Liver (tissue), 9 donors: ENCODE data around the gene MRPS18C. TPM values are rescaled to one million over a fixed set of nuclear protein-coding genes. Genes with fewer than 3 reads are reported as not detected.

Experiments
- DNase-seq: peaks from one replicate; pipeline ENCODE4 v3.0.0-alpha.2; 2017; ENCODE audit warnings: low spot score
- H3K27ac ChIP-seq, 2 donors: one replicate each; pipeline ENCODE4 v1.7.0; 2013; ENCODE audit warnings: inconsistent platforms in 2 of 2, low read length in 2 of 2, control low read depth in 1 of 2, low read depth in 1 of 2, mild to moderate bottlenecking in 1 of 2
- H3K27me3 ChIP-seq, 4 donors: one replicate each; pipeline versions ENCODE4 v1.6.1 to v1.7.0; 2013; ENCODE audit warnings: low read length in 3 of 4, inconsistent platforms in 1 of 4, mild to moderate bottlenecking in 1 of 4, moderate library complexity in 1 of 4; ENCODE audit not compliant: control insufficient read depth in 4 of 4, insufficient read depth in 4 of 4
- H3K36me3 ChIP-seq, 4 donors: one replicate each; pipeline versions ENCODE4 v1.6.1 to v1.7.0; 2013; ENCODE audit warnings: low read length in 3 of 4, mild to moderate bottlenecking in 3 of 4, low read depth in 1 of 4, moderate library complexity in 1 of 4; ENCODE audit not compliant: control insufficient read depth in 4 of 4, insufficient read depth in 3 of 4
- H3K4me1 ChIP-seq, 4 donors: one replicate each; pipeline versions ENCODE4 v1.6.1 to v1.7.0; 2013; ENCODE audit warnings: low read length in 3 of 4, mild to moderate bottlenecking in 3 of 4, moderate library complexity in 1 of 4; ENCODE audit not compliant: control insufficient read depth in 4 of 4, insufficient read depth in 4 of 4
- H3K4me3 ChIP-seq, 3 donors: one replicate each; pipeline versions ENCODE4 v1.6.1 to v1.7.0; 2013; ENCODE audit warnings: low read length in 3 of 3, control low read depth in 1 of 3, low read depth in 1 of 3, mild to moderate bottlenecking in 1 of 3
- H3K9ac ChIP-seq, 2 donors: one replicate each; pipeline ENCODE4 v1.7.0; 2013; ENCODE audit warnings: low read length in 2 of 2, mild to moderate bottlenecking in 2 of 2, moderate library complexity in 2 of 2, control low read depth in 1 of 2, low read depth in 1 of 2
- H3K9me3 ChIP-seq, 4 donors: one replicate each; pipeline versions ENCODE4 v1.6.1 to v1.7.0; 2013; ENCODE audit warnings: low read length in 3 of 4; ENCODE audit not compliant: control insufficient read depth in 4 of 4
- EGR1 ChIP-seq, 2 donors: IDR thresholded peaks; 2 replicates each; pipeline ENCODE4 v1.6.1; 2016 to 2018; ENCODE audit warnings: antibody characterized with exemption in 2 of 2, low read depth in 2 of 2
- FOXA1 ChIP-seq: IDR thresholded peaks from 2 replicates; pipeline ENCODE4 v1.6.1; 2016; ENCODE audit warnings: antibody characterized with exemption
- FOXA2 ChIP-seq: IDR thresholded peaks from 2 replicates; pipeline ENCODE4 v1.6.1; 2016; ENCODE audit warnings: antibody characterized with exemption
- GABPA ChIP-seq, 2 donors: IDR thresholded peaks in 1 of 2; conservative IDR thresholded peaks in 1 of 2; 2 replicates each; pipeline ENCODE4 v1.6.1; 2016; ENCODE audit warnings: antibody characterized with exemption in 2 of 2, mild to moderate bottlenecking in 1 of 2, moderate library complexity in 1 of 2
- HNF4A ChIP-seq, 2 donors: conservative IDR thresholded peaks; 2 replicates each; pipeline ENCODE4 v1.6.1; 2016; ENCODE audit warnings: antibody characterized with exemption in 2 of 2, mild to moderate bottlenecking in 2 of 2
- JUND ChIP-seq, 2 donors: IDR thresholded peaks; 2 replicates each; pipeline ENCODE4 v1.6.1; 2016; ENCODE audit warnings: antibody characterized with exemption in 2 of 2
- NR2F2 ChIP-seq: IDR thresholded peaks from 2 replicates; pipeline ENCODE4 v1.6.1; 2016; ENCODE audit warnings: antibody characterized with exemption
- RAD21 ChIP-seq, 2 donors: IDR thresholded peaks; 2 replicates each; pipeline ENCODE4 v1.6.1; 2016; ENCODE audit warnings: antibody characterized with exemption in 2 of 2, mild to moderate bottlenecking in 2 of 2
- RXRA ChIP-seq, 2 donors: IDR thresholded peaks; 2 replicates each; pipeline ENCODE4 v1.6.1; 2017 to 2018; ENCODE audit warnings: antibody characterized with exemption in 2 of 2, mild to moderate bottlenecking in 1 of 2
- TAF1 ChIP-seq: conservative IDR thresholded peaks from 2 replicates; pipeline ENCODE4 v1.6.1; 2016; ENCODE audit warnings: antibody characterized with exemption, mild to moderate bottlenecking
- YY1 ChIP-seq: IDR thresholded peaks from 2 replicates; pipeline ENCODE4 v1.6.1; 2016; ENCODE audit warnings: antibody characterized with exemption, mild to moderate bottlenecking
- WGBS: extraction: QIAGEN DNeasy Blood & Tissue Kit; methylation state at CpG from one replicate; pipeline ENCODE4 v1.1.7; 2013; 5-methylcytosine and 5-hydroxymethylcytosine counted together
- polyA plus RNA-seq, 2 donors: library from polyadenylated mRNA; stranded (reverse) in 1 of 2; unstranded in 1 of 2; fragments of 200-250 nt in 1 of 2; fragments of >200 nt in 1 of 2; fragmentation: Nextera tagmentation in 1 of 2; extraction: Ambion mirVana in 1 of 2; gene quantifications; one replicate each; pipeline versions ENCODE4 v1.2.1 to v1.2.3, GENCODE V29; 2013 to 2015
- total RNA-seq, 2 donors: library from RNA; depleted of rRNA; stranded (reverse); fragments of >200 nt; gene quantifications; one replicate each; pipeline ENCODE4 v1.2.3, GENCODE V29; 2014
- TF ChIP-seq, protein P1 (sequence below): IDR thresholded peaks from 2 replicates; pipeline ENCODE4 v1.6.1; 2016; ENCODE audit warnings: antibody characterized with exemption
- TF ChIP-seq, protein P2 (sequence below): IDR thresholded peaks from 2 replicates; pipeline ENCODE4 v1.6.1; 2016; ENCODE audit warnings: antibody characterized with exemption
- TF ChIP-seq, protein P3 (sequence below): fragments of 150-350 bp; IDR thresholded peaks from 2 replicates; pipeline ENCODE4 v1.5.1; 2017; ENCODE audit warnings: improper control_type of control experiment, low read depth, low read length; ENCODE audit not compliant: missing input control
- TF ChIP-seq, protein P4 (sequence below): IDR thresholded peaks from 2 replicates; pipeline ENCODE4 v1.6.1; 2016; ENCODE audit warnings: antibody characterized with exemption
- donor health status: healthy.
- donor health status: healthy.
- donor health status: healthy.
- donor health status: healthy.
- donor health status: healthy.

MRPS18C gene
- total and polyA plus RNA-seq, 4 donors, result 12.2 to 97.3 (median 17.1) TPM

DNA sequence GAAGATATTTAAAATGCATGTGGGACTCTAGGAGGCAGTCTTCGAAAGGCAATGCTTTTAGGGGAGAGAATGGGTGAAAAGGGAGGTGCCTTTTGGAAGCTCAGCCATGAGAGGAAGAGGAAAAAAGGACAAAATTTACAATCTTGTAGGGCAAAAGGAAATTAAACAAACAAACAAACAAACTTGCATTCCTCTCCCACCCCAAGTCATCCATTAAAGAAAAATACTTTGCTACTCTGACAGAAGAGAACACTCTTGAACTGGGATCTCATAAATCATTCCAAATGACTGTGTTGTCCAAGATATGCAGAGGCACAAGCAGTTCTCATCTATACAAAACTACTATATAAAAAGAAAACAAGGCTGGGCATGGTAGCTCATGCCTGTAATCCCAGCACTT is 47.0 kb upstream of the MRPS18C start:
- Histone ChIP-seq H3K9me3 (no peaks in the 10 kb centered on the region), H3K9ac (no peak overlapping the region), H3K4me3 (no peak overlapping the region), H3K27ac (no peak overlapping the region), H3K27me3 (no peaks in the 10 kb centered on the region), H3K36me3 (peaks cover 0 to 16% (median 15%) of the 10 kb centered on the region in 4 donors), H3K4me1 (peaks cover 0 to 13% (median 12%) of the 10 kb centered on the region in 4 donors)
- TF ChIP-seq GABPA (IDR thresholded peaks at IDR 0.05 in 1 of 2, conservative IDR thresholded peaks at IDR 0.05 in 1 of 2) (no peak), RXRA (IDR thresholded peaks at IDR 0.05) (no peak), NR2F2 (no peak)
- TF ChIP-seq, protein P1, sequence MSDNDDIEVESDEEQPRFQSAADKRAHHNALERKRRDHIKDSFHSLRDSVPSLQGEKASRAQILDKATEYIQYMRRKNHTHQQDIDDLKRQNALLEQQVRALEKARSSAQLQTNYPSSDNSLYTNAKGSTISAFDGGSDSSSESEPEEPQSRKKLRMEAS, result no peak
- TF ChIP-seq, protein P2, sequence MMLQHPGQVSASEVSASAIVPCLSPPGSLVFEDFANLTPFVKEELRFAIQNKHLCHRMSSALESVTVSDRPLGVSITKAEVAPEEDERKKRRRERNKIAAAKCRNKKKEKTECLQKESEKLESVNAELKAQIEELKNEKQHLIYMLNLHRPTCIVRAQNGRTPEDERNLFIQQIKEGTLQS, result no peak
- DNase-seq, result no peak
- WGBS, result 100% methylated on average over 1 of the region's 1 CpG

DNA sequence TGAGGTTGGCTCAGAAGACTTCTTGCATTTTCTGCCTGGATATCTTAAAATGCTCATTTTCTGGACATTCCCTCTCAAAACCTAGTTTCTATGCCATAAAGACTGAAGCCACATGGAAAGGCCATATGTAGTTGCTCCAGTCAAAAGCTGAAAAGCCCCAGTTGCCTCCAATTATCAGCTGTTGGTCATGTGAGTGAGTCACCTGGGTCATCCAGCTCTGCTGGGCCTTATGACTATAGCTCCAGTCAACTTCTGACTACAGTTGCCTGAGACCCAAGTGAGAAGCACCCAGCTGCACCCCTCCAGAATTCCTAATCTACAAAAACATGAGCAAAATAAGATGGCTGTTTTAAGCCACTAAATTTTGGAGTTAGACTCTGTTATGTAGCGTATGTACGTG is 42.2 kb upstream of the MRPS18C start:
- no peak for DNase-seq
- peaks cover 8 to 32% (median 28%) of the 10 kb centered on the region in 4 donors for H3K36me3 ChIP-seq
- TF ChIP-seq, protein P3, sequence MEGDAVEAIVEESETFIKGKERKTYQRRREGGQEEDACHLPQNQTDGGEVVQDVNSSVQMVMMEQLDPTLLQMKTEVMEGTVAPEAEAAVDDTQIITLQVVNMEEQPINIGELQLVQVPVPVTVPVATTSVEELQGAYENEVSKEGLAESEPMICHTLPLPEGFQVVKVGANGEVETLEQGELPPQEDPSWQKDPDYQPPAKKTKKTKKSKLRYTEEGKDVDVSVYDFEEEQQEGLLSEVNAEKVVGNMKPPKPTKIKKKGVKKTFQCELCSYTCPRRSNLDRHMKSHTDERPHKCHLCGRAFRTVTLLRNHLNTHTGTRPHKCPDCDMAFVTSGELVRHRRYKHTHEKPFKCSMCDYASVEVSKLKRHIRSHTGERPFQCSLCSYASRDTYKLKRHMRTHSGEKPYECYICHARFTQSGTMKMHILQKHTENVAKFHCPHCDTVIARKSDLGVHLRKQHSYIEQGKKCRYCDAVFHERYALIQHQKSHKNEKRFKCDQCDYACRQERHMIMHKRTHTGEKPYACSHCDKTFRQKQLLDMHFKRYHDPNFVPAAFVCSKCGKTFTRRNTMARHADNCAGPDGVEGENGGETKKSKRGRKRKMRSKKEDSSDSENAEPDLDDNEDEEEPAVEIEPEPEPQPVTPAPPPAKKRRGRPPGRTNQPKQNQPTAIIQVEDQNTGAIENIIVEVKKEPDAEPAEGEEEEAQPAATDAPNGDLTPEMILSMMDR, result no peak
- TF ChIP-seq FOXA1, result no peak
- no peak for TF ChIP-seq RAD21 (IDR thresholded peaks at IDR 0.05)
- TF ChIP-seq, protein P4, sequence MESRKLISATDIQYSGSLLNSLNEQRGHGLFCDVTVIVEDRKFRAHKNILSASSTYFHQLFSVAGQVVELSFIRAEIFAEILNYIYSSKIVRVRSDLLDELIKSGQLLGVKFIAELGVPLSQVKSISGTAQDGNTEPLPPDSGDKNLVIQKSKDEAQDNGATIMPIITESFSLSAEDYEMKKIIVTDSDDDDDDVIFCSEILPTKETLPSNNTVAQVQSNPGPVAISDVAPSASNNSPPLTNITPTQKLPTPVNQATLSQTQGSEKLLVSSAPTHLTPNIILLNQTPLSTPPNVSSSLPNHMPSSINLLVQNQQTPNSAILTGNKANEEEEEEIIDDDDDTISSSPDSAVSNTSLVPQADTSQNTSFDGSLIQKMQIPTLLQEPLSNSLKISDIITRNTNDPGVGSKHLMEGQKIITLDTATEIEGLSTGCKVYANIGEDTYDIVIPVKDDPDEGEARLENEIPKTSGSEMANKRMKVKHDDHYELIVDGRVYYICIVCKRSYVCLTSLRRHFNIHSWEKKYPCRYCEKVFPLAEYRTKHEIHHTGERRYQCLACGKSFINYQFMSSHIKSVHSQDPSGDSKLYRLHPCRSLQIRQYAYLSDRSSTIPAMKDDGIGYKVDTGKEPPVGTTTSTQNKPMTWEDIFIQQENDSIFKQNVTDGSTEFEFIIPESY, result no peak
- TF ChIP-seq HNF4A (conservative IDR thresholded peaks at IDR 0.05), result no peak
- no peak for TF ChIP-seq JUND (IDR thresholded peaks at IDR 0.05)
- TF ChIP-seq TAF1, result no peak
- H3K9ac ChIP-seq, result no peak overlapping the region
- no peaks in the 10 kb centered on the region for H3K9me3 ChIP-seq
- 99% methylated on average over 2 of the region's 2 CpGs for WGBS
- no peak overlapping the region for H3K27ac ChIP-seq
- H3K27me3 ChIP-seq, result no peaks in the 10 kb centered on the region
- H3K4me1 ChIP-seq, result no peaks in the 10 kb centered on the region
- no peak overlapping the region for H3K4me3 ChIP-seq

DNA sequence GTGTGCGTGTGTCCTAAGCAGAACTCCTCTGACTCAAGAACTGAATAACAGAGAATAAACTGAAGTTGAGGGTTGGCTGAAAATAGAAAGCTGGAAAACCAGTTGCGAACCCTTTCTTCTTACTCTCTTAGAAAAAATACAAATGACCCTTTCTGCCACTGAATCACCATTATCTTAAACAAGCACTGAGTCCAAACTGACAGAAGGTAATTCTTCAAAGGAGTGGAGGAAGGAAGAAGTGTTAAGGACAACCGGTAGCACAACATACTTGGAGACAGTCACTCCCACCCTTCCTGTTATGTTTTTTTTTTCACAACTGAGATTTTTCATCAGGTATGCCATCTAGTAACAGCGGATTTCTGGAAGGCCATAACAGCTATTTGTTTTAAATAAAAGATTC is 38.3 kb upstream of the MRPS18C start:
- Histone ChIP-seq H3K27ac (no peak overlapping the region), H3K9me3 (no peaks in the 10 kb centered on the region), H3K4me1 (no peaks in the 10 kb centered on the region), H3K36me3 (peaks cover 10 to 36% (median 32%) of the 10 kb centered on the region in 4 donors), H3K27me3 (no peaks in the 10 kb centered on the region), H3K4me3 (no peak overlapping the region), H3K9ac (no peak overlapping the region)
- TF ChIP-seq FOXA2 (no peak), NR2F2 (no peak), JUND (IDR thresholded peaks at IDR 0.05) (no peak), EGR1 (IDR thresholded peaks at IDR 0.05; ENCODE audit: low read depth in 2 of 2) (no peak), YY1 (no peak), RXRA (IDR thresholded peaks at IDR 0.05) (no peak)
- TF ChIP-seq, protein P2, result no peak
- WGBS, result 87% methylated on average over 4 of the region's 4 CpGs
- DNase-seq, result no peak
